Keratinocyte (primary cell): Measurements from ENCODE around the gene UQCRC1. TPM values are rescaled to one million over a fixed set of nuclear protein-coding genes. Genes with fewer than 3 reads are reported as not detected.
A peak's percentile ranks its signal among the peaks of the same experiment; 100 is the strongest.

Source experiments
- DNase-seq: peaks from one replicate; pipeline ENCODE4 v3.0.0-alpha.2; 2011; ENCODE audit warnings: low read depth, missing footprints, low spot score
- FAIRE-seq: peaks from 2 replicates; lab custom pipeline; 2011; peaks lifted over from hg19 to GRCh38; lab: Jason Lieb, UNC
- H2AFZ ChIP-seq: 2 replicates; pipeline ENCODE4 v1.6.0; 2012; ENCODE audit warnings: low read length, control low read depth, inconsistent platforms; ENCODE audit not compliant: control insufficient read depth
- H3K27ac ChIP-seq: 2 replicates; pipeline ENCODE4 v1.5.1; 2011; ENCODE audit warnings: low read length; ENCODE audit not compliant: control insufficient read depth, insufficient read depth
- H3K27me3 ChIP-seq: 3 replicates; pipeline ENCODE4 v1.6.0; 2011; ENCODE audit warnings: low read length; ENCODE audit not compliant: control insufficient read depth, insufficient read depth; ENCODE audit errors: extremely low read depth
- H3K36me3 ChIP-seq, 2 experiments: 2 replicates in 1 of 2; 3 replicates in 1 of 2; pipeline ENCODE4 v1.5.1; 2011; ENCODE audit warnings: low read length in 2 of 2, mild to moderate bottlenecking in 1 of 2; ENCODE audit not compliant: control insufficient read depth in 2 of 2, insufficient read depth in 2 of 2; ENCODE audit errors: extremely low read depth in 1 of 2
- H3K4me1 ChIP-seq: 3 replicates; pipeline ENCODE4 v1.5.1; 2011; ENCODE audit warnings: low read length; ENCODE audit not compliant: control insufficient read depth, insufficient read depth; ENCODE audit errors: extremely low read depth
- H3K4me2 ChIP-seq: 3 replicates; pipeline ENCODE4 v1.6.0; 2011; ENCODE audit warnings: low read depth, low read length; ENCODE audit not compliant: control insufficient read depth, insufficient read depth; ENCODE audit errors: extremely low read depth
- H3K4me3 ChIP-seq, 3 experiments: fragments of 200-600 bp in 1 of 3; sonication (generic) in 1 of 3; 2 replicates in 2 of 3; 3 replicates in 1 of 3; pipeline ENCODE4 v1.5.1; 2011 to 2016; ENCODE audit warnings: low read length in 3 of 3, mild to moderate bottlenecking in 3 of 3, control low read depth in 2 of 3, inconsistent platforms in 1 of 3, low read depth in 1 of 3, mixed read lengths in 1 of 3, mixed run types in 1 of 3, moderate library complexity in 1 of 3; ENCODE audit not compliant: control insufficient read depth in 2 of 3, insufficient read depth in 2 of 3; ENCODE audit errors: extremely low read depth in 1 of 3
- H3K79me2 ChIP-seq: 2 replicates; pipeline ENCODE4 v1.6.0; 2012; ENCODE audit warnings: low read length; ENCODE audit not compliant: control insufficient read depth, insufficient read depth
- H3K9ac ChIP-seq: 3 replicates; pipeline ENCODE4 v1.6.0; 2011; ENCODE audit warnings: low read length; ENCODE audit not compliant: control insufficient read depth, insufficient read depth; ENCODE audit errors: extremely low read depth
- H3K9me1 ChIP-seq: 3 replicates; pipeline ENCODE4 v1.6.0; 2011; ENCODE audit warnings: low read length; ENCODE audit not compliant: control insufficient read depth, insufficient read depth; ENCODE audit errors: extremely low read depth
- H3K9me3 ChIP-seq: 2 replicates; pipeline ENCODE4 v1.5.1; 2012; ENCODE audit warnings: low read depth, low read length; ENCODE audit not compliant: control insufficient read depth
- H4K20me1 ChIP-seq: 3 replicates; pipeline ENCODE4 v1.6.0; 2011; ENCODE audit warnings: low read length; ENCODE audit not compliant: control insufficient read depth, insufficient read depth; ENCODE audit errors: extremely low read depth
- CTCF ChIP-seq, 3 experiments: IDR thresholded peaks in 1 of 3; conservative IDR thresholded peaks in 1 of 3; optimal IDR thresholded peaks in 1 of 3; 2 replicates in 2 of 3; 3 replicates in 1 of 3; pipeline versions ENCODE3 to v1.5.1; 2011; ENCODE audit warnings: low read length in 3 of 3, mild to moderate bottlenecking in 3 of 3, moderate library complexity in 2 of 3, control low read depth in 1 of 3, inconsistent platforms in 1 of 3; ENCODE audit not compliant: insufficient read depth in 2 of 3; ENCODE audit errors: extremely low read depth in 1 of 3
- EZH2 ChIP-seq: IDR thresholded peaks from one replicate; pipeline ENCODE4 v1.6.1; 2012; ENCODE audit warnings: inconsistent platforms, mild to moderate bottlenecking, low read length, moderate library complexity
- dilution Hi-C: fragments of 300-500 bp; cut with MboI; formaldehyde crosslinking; loops from one replicate; pipeline ENCODE4 v1.7.0; 2020; ENCODE audit warnings: low sequenced_read_pairs; ENCODE audit not compliant: extremely low pct_ligation_motif_present
- polyA plus RNA-seq, 5 experiments: library from polyadenylated mRNA; depleted of rRNA in 3 of 5; stranded (reverse) in 3 of 5; stranded (forward) in 1 of 5; unstranded in 1 of 5; fragments of >200 nt; gene quantifications; 1 replicate in 1 of 5; 2 replicates in 3 of 5; 3 replicates in 1 of 5; pipeline versions ENCODE4 v1.2.1 to v1.2.3, GENCODE V29; 2011 to 2012; ENCODE audit warnings: missing spikeins in 2 of 5, low read depth in 1 of 5, low replicate concordance in 1 of 5

The UQCRC1 gene
- polyA plus RNA-seq, 1 donor (not counting 4 experiments of a cell fraction or from before 2014, with no cell fraction given): 440 TPM

- dilution Hi-C loops: no loop called here
- Histone ChIP-seq H3K4me3 (peak overlapping the region; percentile 60 to 95 (median 91)), H3K4me2 (peak overlapping the region; percentile 98), H3K9ac (peak overlapping the region; percentile 93), H4K20me1 (peaks cover 12% of the 10 kb centered on the region), H3K36me3 (peaks cover 25 to 45% of the 10 kb centered on the region in 2 experiments), H3K27ac (peak overlapping the region; percentile 98), H3K9me1 (peaks cover 2% of the 10 kb centered on the region), H3K79me2 (peaks cover 45% of the 10 kb centered on the region), H2AFZ (no peak overlapping the region), H3K9me3 (no peaks in the 10 kb centered on the region), H3K27me3 (no peaks in the 10 kb centered on the region), H3K4me1 (peaks cover 81% of the 10 kb centered on the region)
- DNase-seq: peak; percentile 100
- peak; percentile 96 for FAIRE-seq
- TF ChIP-seq EZH2 (no peak), CTCF (optimal IDR thresholded peaks at IDR 0.05 in 1 of 3, IDR thresholded peaks at IDR 0.05 in 1 of 3, conservative IDR thresholded peaks at IDR 0.05 in 1 of 3; ENCODE audit: extremely low read depth in 1 of 3, insufficient read depth in 2 of 3, low read length in 3 of 3) (no peak)
Observed at GRCh38 chr3:48595526-48596121, 13.8 kb downstream of the UQCRC1 start.

- Histone ChIP-seq H3K9ac (peak within 1 kb of the TSS; percentile 93), H3K4me2 (peak within 1 kb of the TSS; percentile 98), H2AFZ (no peak within 1 kb of the TSS), H3K79me2 (peaks cover 50% of the 10 kb centered on the region), H3K9me3 (no peaks in the 10 kb centered on the region), H3K27me3 (no peaks in the 10 kb centered on the region), H3K27ac (peak within 1 kb of the TSS; percentile 98), H3K9me1 (peaks cover 2% of the 10 kb centered on the region), H4K20me1 (peaks cover 16% of the 10 kb centered on the region), H3K4me1 (peaks cover 78% of the 10 kb centered on the region), H3K36me3 (peaks cover 25 to 48% of the 10 kb centered on the region in 2 experiments), H3K4me3 (peak within 1 kb of the TSS; percentile 60 to 95 (median 91))
- DNase-seq: peak; percentile 69
- dilution Hi-C loops: no loop called here
- TF ChIP-seq CTCF (optimal IDR thresholded peaks at IDR 0.05 in 1 of 3, IDR thresholded peaks at IDR 0.05 in 1 of 3, conservative IDR thresholded peaks at IDR 0.05 in 1 of 3; ENCODE audit: extremely low read depth in 1 of 3, insufficient read depth in 2 of 3, low read length in 3 of 3) (no peak), EZH2 (no peak)
- FAIRE-seq: no peak
Observed at GRCh38 chr3:48595075-48595525, 14.3 kb downstream of the UQCRC1 start, which contains the start of gene COL7A1. Gene COL7A1 (minus strand): TSS chr3:48595329. CDS start chr3:48595159, 170 bp downstream.
